Measurements from ENCODE around the gene SCN1B. TPM values are rescaled to one million over a fixed set of nuclear protein-coding genes. Genes with fewer than 3 reads are reported as not detected.

The SCN1B gene
- total RNA-seq, 1 donor from 2014 or later, result 2.7 TPM

GRCh38 chr19:35085947-35086346 lies 55.7 kb downstream of the SCN1B start:
- Mint-ChIP-seq H3K9me3 (no peaks in the 10 kb centered on the region), H3K27ac (no peak overlapping the region), H3K4me3 (ENCODE audit: low read depth) (no peak overlapping the region), H3K4me1 (ENCODE audit: low read depth) (no peaks in the 10 kb centered on the region), H3K36me3 (ENCODE audit: low read depth) (no peaks in the 10 kb centered on the region), H3K27me3 (ENCODE audit: low read depth) (peaks cover 4% of the 10 kb centered on the region)
- intact Hi-C loops (cut with micrococcal nuclease), result no loop called here
- no peak for DNase-seq (ENCODE audit: low spot score)

GRCh38 chr19:35086455-35086854 lies 56.2 kb downstream of the SCN1B start:
- Mint-ChIP-seq H3K27ac (no peak overlapping the region), H3K27me3 (ENCODE audit: low read depth) (peaks cover 4% of the 10 kb centered on the region), H3K9me3 (no peaks in the 10 kb centered on the region), H3K4me3 (ENCODE audit: low read depth) (no peak overlapping the region), H3K36me3 (ENCODE audit: low read depth) (no peaks in the 10 kb centered on the region), H3K4me1 (ENCODE audit: low read depth) (no peaks in the 10 kb centered on the region)
- no peak for DNase-seq (ENCODE audit: low spot score)
- intact Hi-C loops (cut with micrococcal nuclease), result no loop called here

DNA sequence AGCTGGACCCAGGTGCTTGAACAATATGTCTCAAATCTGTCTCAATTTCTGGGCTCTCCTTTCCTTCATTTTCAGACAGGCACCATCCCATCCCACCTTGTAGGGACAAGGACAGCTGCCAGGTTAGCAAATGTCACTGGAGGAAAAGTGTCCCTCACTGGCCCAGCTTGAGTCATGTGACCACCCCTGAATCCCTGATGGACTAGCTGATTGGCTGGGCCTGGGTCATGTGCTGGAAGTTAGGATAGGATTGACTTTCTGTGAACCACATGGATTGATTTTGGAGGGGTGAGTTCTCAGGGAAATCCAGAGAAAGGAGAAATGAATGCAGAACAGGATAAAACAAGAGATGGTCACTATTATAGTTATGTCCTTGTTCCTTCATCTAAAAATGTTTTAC lies 57.1 kb downstream of the SCN1B start:
- Mint-ChIP-seq H3K4me3 (ENCODE audit: low read depth) (no peak overlapping the region), H3K4me1 (ENCODE audit: low read depth) (no peaks in the 10 kb centered on the region), H3K27me3 (ENCODE audit: low read depth) (peaks cover 4% of the 10 kb centered on the region), H3K9me3 (no peaks in the 10 kb centered on the region), H3K36me3 (ENCODE audit: low read depth) (no peaks in the 10 kb centered on the region), H3K27ac (no peak overlapping the region)
- intact Hi-C loops (cut with micrococcal nuclease), result no loop called here
- DNase-seq (ENCODE audit: low spot score), result no peak

DNA sequence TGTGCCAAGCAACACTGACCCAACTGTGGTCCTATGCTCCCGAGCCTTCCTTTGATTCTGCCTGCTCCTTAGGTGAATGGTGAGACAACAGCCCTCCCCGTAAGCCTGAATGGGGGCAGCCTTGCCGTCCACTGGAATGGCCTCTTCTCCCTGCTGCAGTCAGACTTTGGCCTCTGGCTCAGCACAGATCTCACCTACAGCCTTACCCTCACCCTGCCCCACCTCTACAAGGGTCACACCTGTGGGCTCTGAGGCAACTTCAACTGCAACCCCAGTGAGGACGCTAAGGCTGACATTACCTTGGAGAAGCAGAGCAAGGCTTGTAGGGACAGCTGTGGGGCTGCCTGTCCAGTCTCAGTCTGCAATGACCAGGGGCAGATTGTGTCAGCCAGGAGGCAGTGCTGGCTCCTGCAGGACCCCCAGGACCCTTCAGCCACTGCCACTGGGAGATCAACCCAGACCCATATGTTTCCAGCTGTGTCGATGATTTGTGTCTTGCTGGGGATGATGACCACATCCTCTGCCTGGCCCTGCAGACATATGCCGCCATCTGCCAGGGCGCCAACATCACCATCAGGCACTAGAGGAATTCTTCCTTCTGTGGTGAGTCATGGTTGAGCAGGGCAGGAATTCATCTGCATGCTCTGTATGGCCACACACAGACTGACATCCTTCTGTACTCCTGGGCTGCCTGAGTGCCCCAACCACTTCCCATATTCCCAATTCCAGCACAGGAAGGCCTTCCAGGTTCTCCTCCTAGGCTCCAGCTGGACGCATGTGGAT lies 58.1 kb downstream of the SCN1B start:
- Mint-ChIP-seq H3K9me3 (no peaks in the 10 kb centered on the region), H3K27me3 (ENCODE audit: low read depth) (peaks cover 4% of the 10 kb centered on the region), H3K36me3 (ENCODE audit: low read depth) (no peaks in the 10 kb centered on the region), H3K27ac (no peak overlapping the region), H3K4me3 (ENCODE audit: low read depth) (no peak overlapping the region), H3K4me1 (ENCODE audit: low read depth) (no peaks in the 10 kb centered on the region)
- intact Hi-C loops (cut with micrococcal nuclease), result no loop called here
- no peak for DNase-seq (ENCODE audit: low spot score)

DNA sequence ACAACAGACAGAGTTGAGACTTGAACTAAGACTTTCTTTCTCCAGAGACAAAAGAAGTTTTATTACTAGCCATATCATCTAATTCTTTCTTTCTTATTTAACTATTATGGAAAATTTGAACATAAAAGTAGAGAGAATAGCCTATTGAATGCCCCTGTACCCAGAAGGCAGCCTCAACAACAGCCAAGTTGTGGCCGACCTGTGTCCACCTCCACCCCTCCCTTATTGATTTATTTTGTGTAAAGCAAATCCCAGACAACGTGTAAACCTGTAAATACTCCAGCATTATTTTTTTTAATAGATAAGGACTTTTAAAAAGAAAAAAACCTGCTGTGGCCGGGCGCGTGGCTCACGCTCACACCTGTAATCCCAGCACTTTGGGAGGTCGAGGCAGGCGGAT lies 59.3 kb downstream of the SCN1B start:
- H3K9me3 Mint-ChIP-seq, result no peaks in the 10 kb centered on the region
- no peaks in the 10 kb centered on the region for H3K36me3 Mint-ChIP-seq (ENCODE audit: low read depth)
- no peak overlapping the region for H3K4me3 Mint-ChIP-seq (ENCODE audit: low read depth)
- no peak for DNase-seq (ENCODE audit: low spot score)
- H3K27me3 Mint-ChIP-seq (ENCODE audit: low read depth), result peaks cover 4% of the 10 kb centered on the region
- no peaks in the 10 kb centered on the region for H3K4me1 Mint-ChIP-seq (ENCODE audit: low read depth)
- intact Hi-C loops (cut with micrococcal nuclease), result no loop called here
- H3K27ac Mint-ChIP-seq, result no peak overlapping the region

Other genes with a start within 250 kb of the SCN1B start
- gene ZNF30, start 103.6 kb upstream of the SCN1B start, total RNA-seq, result 3.3 and 3.5 TPM in 2 replicates
- gene ZNF792, start 66.2 kb upstream of the SCN1B start, total RNA-seq, result 9.9 and 10.0 TPM in 2 replicates
- 260 TPM in 2 replicates for gene GRAMD1A, start 30.1 kb upstream of the SCN1B start, total RNA-seq
- gene HPN, start 11.3 kb downstream of the SCN1B start, total RNA-seq, result 0.07 and 0.11 TPM in 2 replicates
- gene FXYD3, start 85.4 kb downstream of the SCN1B start, total RNA-seq, result not detected in 2 replicates
- gene LGI4, start 104.6 kb downstream of the SCN1B start, total RNA-seq, result 0.27 TPM in 1 of 2 replicates, not detected in the other
- gene FXYD1, start 108.4 kb downstream of the SCN1B start, total RNA-seq, result 0.71 TPM in 1 of 2 replicates, not detected in the other
- 0.28 TPM in 1 of 2 replicates, not detected in the other for gene FXYD7, start 112.8 kb downstream of the SCN1B start, total RNA-seq
- 257 and 271 TPM in 2 replicates for gene FXYD5, start 124.3 kb downstream of the SCN1B start, total RNA-seq
- not detected in 2 replicates for gene FAM187B, start 198.3 kb downstream of the SCN1B start, total RNA-seq
- gene LSR, start 218.5 kb downstream of the SCN1B start, total RNA-seq, result 0.30 and 1.0 TPM in 2 replicates
- 135 and 142 TPM in 2 replicates for gene USF2, start 238.5 kb downstream of the SCN1B start, total RNA-seq

Data from activated T-helper 2 cell treated with anti-CD3 and anti-CD28 coated beads, Interferon-gamma antibody, Interleukin-2, Interleukin-4, amounts not matched to agents 10 μg/mL and 5 μg/mL and 100 μg/mL, durations not matched to agents 14 hours and 24 hours and 36 hours (primary cell).